Measurements from ENCODE around the gene BBOF1.
"Not testable (repeated sequence)": the region's sequence is repeated elsewhere in the genome, so short reads cannot be mapped to it uniquely, and the experiment has no call there.

The BBOF1 gene, protein sequence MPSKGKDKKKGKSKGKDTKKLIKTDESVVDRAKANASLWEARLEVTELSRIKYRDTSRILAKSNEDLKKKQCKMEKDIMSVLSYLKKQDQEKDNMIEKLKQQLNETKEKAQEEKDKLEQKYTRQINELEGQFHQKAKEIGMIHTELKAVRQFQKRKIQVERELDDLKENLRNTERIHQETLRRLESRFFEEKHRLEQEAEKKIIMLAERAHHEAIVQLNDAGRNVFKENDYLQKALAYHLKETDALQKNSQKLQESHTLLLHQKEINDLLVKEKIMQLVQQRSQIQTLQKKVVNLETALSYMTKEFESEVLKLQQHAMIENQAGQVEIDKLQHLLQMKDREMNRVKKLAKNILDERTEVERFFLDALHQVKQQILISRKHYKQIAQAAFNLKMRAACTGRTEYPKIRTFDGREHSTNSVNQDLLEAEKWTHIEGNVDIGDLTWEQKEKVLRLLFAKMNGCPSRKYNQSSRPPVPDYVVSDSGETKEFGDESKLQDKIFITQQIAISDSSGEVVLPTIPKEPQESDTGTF

GRCh38 chr14:74018586-74019407 lies at the start of gene BBOF1, which contains the start of gene ENTPD5:
Gene BBOF1 (plus strand): TSS chr14:74019349. CDS start chr14:74019479, 130 bp downstream.
Gene ENTPD5 (minus strand): TSS chr14:74019288. CDS start chr14:73988102, 31,186 bp downstream.
- peak; percentile 93 for DNase-seq (ENCODE audit: low spot score)

DNA sequence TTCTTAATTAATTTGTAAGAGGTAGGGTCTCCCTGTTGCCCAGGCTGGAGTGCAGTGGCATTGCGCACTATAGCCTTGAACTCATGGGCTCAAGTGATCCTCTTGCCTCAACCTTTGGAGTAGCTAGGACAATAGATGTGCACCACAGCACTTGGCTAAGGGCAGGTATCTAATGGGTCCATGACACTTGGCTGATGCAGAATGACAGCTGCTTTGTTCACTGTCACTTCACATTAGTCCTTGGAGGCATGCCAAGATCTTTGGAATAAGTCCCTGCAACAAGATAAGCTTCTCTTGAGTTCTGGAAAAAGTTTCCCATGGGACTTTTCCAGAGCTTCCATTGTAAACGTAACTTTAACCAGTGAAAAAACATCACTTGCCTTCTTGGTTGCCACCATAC lies 45.7 kb upstream of the BBOF1 start:
- DNase-seq (ENCODE audit: low spot score) = no peak

DNA sequence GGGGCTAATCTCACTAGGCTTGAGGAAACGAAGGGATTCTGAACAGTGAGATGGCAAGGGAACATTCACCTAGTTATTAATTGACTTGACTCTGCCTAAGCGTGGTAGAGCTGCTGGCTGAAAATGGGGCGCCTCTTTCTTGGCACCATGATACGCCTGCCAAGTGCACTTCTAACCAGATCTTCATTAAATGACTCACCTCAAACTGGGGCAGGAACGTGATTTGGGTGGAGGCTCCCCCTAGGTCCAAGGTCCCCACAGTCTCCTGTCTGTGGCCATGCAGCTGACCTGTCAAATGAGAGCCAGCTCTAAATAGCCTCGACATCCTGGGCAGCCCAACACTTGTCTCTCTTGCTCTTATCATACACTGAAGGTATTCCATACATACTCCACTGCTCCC lies 43.0 kb upstream of the BBOF1 start:
- DNase-seq (ENCODE audit: low spot score) = no peak

- no peak for DNase-seq (ENCODE audit: low spot score)
Measured at GRCh38 chr14:73977896-73978295, 41.3 kb upstream of the BBOF1 start.

- no peak for DNase-seq (ENCODE audit: low spot score)
Measured at GRCh38 chr14:73988065-73988464, 31.1 kb upstream of the BBOF1 start.

- not testable (repeated sequence) for DNase-seq (ENCODE audit: low spot score)
Measured at GRCh38 chr14:73988656-73989055, 30.5 kb upstream of the BBOF1 start.

GRCh38 chr14:73991092-73991491 lies 28.1 kb upstream of the BBOF1 start:
- DNase-seq (ENCODE audit: low spot score) = no peak

DNA sequence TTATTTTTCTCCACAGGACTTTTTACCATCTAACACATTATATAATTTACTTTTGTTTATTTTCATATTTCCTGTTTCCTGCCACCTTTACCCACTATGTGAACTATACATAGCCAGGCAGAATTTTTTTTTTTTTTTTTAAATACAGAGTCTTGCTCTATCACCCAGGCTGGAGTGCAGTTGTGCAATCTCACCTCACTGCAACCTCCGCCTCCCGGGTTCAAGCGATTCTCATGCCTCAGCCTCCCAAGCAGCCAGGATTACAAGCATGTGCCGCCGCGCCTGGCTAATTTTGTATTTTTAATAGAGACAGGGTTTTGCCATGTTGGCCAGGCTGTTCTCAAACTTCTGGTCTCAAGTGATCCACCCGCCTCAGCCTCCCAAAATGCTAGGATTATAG lies 24.2 kb upstream of the BBOF1 start:
- DNase-seq (ENCODE audit: low spot score) = not testable (repeated sequence)

DNA sequence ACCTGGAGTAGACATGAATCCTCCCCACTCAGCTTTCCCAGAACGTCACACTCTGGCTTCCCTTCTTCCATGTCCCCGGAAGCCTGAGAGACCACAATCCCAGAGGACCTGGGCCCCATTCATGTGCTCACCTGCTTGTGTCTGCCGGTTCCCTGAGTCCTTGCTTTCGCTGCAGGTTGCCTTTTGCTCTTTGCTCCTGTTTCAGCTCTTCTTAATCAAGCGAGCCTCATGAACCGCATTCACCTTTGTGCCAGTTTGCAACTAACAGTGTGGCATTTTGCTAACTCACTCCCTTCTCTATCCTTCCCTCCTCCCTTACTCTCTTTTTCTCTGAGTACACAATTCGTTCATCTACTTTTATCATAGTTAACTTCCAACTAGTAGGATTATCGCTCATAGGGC lies 23.2 kb upstream of the BBOF1 start:
- DNase-seq (ENCODE audit: low spot score) = no peak

GRCh38 chr14:73996731-73997107 lies 22.4 kb upstream of the BBOF1 start:
- DNase-seq (ENCODE audit: low spot score) = no peak

DNA sequence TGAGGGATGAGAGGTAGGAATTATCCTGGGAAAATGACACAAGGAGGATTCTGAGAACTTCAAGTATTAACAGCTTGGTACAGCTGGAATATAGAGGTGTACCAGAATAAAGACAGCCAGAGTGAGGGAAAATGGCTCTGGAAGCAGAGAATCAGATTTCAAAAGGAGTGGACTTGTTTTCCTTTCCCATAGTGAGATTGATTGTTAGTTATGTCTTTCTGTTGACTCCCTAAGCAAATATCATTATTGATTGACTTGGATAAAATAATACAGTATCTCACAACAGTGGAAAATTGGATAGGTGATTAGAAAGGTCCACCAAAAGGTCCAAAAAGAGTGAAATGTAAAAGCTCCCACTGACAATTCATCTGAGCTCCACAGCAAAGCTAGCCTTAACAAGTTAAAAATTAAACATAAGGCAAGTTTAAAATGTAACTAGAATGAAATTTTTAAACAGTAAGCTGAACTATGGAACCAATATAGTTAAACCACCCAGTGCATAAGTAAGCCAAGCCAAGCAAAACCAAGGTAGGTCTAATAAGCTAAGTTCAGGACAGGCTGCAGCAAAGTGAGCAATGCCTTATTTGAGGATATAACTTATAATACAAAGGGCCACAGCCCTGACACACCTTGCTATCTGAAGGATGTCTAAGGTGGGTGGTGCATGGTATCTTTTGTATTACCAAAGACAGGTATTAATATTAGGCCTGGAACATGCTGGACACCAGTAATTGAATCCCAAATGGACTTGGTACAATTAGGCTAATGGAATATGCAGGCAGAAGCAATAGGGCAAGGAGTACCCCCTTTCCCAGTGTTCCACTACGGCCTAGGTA lies 21.8 kb upstream of the BBOF1 start:
- no peak for DNase-seq (ENCODE audit: low spot score)

- DNase-seq (ENCODE audit: low spot score) = no peak
Measured at GRCh38 chr14:73997944-73998447, 21.2 kb upstream of the BBOF1 start.

- no peak for DNase-seq (ENCODE audit: low spot score)
Measured at GRCh38 chr14:73998726-73999125, 20.4 kb upstream of the BBOF1 start.

- DNase-seq (ENCODE audit: low spot score) = not testable (repeated sequence)
Measured at GRCh38 chr14:74005664-74006063, 13.5 kb upstream of the BBOF1 start.

DNA sequence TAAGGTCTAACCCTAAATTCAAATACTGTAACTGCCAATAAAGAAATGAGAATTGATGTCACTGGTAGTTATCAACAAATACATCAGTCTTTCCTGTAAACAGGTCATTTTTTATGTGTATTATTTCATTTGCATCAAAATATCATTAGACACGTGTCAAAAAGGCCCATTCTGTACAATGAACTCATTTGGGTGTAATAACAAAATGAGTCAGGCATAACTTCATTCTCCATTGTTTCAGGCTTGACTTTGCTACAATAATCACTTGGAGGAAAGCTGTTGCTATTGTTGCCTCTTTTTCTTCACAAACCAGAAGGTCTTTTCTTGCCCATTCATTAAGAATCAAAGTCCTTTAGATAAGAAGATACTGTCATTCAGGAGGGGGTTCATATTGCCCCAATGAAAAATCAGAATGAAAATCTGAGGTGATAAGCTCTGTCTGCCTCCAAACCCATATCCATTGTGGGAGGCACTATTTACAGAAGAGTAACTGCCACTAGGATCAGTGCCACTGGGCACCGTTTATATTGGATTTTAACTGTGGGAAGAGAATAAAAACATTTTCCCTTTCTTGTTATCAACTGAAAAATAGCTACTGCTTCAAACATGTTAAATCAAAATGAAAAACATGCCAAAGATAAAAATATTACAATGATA lies 10.2 kb upstream of the BBOF1 start:
- DNase-seq (ENCODE audit: low spot score) = no peak

DNA sequence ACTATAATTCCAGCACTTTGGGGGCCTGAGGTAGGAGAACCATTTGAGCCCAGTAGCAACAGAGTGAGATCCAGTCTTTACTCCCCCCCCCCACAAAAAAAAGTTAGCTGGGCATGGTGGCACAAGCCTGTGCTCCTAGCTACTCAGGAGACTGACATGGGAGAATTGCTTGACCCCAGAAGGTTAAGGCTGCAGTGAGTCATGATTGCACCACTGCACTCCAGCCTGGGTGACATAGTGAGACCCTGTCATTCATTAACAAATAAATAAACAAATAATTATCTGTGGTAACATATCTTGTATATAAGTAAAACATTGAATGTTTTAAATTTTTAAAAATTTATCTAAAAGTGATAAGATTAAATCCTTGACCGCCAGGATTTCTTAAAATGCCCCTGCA lies 4.8 kb upstream of the BBOF1 start:
- DNase-seq (ENCODE audit: low spot score) = no peak

- DNase-seq (ENCODE audit: low spot score) = no peak
Measured at GRCh38 chr14:74015176-74015575, 4.0 kb upstream of the BBOF1 start.

GRCh38 chr14:74015963-74016362 lies 3.2 kb upstream of the BBOF1 start:
- DNase-seq (ENCODE audit: low spot score) = no peak

DNA sequence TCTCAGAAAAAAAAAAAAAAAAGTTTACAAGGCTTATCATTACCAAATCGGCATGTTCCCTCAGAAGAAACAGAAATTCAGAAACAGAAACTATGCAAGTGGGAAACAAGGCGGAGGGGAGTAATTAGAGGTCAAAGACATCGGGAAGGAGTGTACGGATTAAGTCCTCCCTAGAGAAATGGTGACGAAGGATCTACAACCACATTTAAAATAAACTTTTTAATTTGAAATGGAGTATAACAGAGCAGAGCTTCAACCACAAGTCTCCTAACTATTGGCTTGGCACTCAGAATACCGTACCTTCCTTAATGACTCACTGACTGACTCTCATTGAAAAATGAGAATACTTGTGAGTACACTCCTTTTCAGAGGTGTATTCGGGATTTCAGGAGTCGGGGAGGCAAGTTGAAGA lies 969 bp upstream of the BBOF1 start:
- peak; percentile 15 for DNase-seq (ENCODE audit: low spot score)

- DNase-seq (ENCODE audit: low spot score) = no peak
Measured at GRCh38 chr14:74019408-74020137, 424 bp downstream of the BBOF1 start.

All from germinal center (tissue), 1 donor.